ENCODE results near the gene EIF5A2.
"Not testable (repeated sequence)": the region's sequence is repeated elsewhere in the genome, so short reads cannot be mapped to it uniquely, and the experiment has no call there.

EIF5A2 gene

GRCh38 chr3:170896333-170896732 lies 12.1 kb downstream of the EIF5A2 start:
- not testable (repeated sequence) for FAIRE-seq

DNA sequence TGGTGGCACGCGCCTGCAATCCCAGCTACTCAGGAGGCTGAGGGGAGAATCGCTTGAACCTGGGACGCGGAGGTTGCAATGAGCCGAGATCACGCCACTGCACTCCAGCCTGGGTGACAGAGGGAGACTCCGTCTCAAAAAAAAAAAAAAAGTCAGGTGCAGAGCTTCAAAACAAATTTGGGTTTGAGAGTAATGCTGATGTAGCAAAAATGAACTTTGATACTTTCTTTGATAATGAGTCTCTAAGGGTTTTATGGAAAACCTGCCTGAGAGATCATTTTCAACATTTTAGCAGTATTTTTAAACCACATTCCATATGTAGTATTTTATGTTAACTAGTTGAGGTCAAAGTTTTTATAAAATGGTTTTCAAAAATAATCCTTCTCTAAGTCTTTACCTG lies 14.5 kb downstream of the EIF5A2 start:
- FAIRE-seq = no peak

GRCh38 chr3:170889630-170890029 lies 18.8 kb downstream of the EIF5A2 start:
- FAIRE-seq = no peak

DNA sequence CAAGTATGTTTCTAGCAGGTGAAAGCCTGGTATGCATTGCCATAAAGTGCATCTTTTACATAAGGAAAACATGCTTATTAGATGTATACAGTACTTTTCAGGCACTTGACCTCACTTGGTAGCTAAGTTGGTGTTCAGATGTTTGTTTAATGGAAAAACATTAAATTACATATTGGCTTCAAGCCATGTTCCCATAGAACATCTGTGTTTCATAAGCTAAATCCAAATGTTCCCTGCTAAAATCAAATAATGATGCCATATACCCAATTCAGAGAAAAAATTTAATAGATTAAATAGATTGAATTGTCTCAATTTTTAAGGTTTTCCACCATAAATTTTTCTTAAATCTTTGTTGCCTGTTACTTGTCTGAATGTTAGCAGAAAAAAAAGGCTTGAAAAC lies 19.3 kb downstream of the EIF5A2 start:
- FAIRE-seq = peak; percentile 70

DNA sequence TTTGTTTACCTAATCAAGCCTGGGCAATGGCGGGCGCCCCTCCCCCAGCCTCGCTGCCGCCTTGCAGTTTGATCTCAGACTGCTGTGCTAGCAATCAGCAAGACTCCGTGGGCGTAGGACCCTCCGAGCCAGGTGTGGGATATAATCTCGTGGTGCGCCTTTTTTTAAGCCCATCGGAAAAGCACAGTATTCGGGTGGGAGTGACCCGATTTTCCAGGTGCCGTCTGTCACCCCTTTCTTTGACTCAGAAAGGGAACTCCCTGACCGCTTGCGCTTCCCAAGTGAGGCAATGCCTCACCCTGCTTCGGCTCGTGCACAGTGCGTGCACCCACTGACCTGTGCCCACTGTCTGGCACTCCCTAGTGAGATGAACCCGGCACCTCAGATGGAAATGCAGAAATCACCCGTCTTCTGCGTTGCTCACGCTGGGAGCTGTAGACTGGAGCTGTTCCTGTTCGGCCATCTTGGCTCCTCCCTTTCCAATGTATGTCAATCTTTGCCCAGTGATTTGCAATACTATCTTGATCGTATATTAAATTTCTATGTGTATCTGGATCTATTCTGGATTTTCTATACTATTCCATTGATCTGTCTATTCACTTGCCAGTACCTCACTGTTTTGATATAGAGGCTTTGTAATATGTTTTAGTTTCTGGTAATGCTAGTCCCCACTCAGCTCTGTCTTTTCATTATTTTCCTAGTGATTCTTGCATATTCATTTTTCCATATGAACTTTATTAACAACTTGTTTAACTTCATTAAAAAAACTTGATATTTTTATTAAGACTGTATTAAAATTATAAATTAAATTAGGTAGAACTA lies 24.1 kb downstream of the EIF5A2 start:
- FAIRE-seq = not testable (repeated sequence)

- not testable (repeated sequence) for FAIRE-seq
These were observed 29.7 kb downstream of the EIF5A2 start for GRCh38 chr3:170878688-170879087.

GRCh38 chr3:170877311-170877710 lies 31.1 kb downstream of the EIF5A2 start:
- FAIRE-seq = not testable (repeated sequence)

DNA sequence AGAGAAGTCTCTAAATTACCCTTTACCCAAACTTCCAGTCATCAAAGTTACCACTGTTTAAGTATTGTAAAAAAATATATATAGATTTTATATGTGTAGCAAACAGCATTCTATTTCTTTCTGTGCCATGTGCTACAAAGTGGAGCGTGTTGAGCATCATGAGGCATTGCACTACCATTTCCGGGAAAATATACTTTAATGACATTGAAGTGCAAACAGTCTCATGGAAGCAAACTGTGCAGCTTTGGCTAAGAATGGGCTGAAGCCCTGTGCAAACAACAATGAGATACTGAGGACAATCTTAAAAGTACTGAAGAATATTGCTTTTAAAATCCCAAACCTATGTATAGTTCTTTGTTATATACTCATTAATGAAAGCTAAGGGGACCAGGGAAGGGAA lies 31.9 kb downstream of the EIF5A2 start:
- no peak for FAIRE-seq

GRCh38 chr3:170869645-170870593 lies 38.5 kb downstream of the EIF5A2 start, which contains the start of gene RPL22L1:
TSS of gene RPL22L1 (minus strand) at chr3:170870195. CDS start at chr3:170870167, 28 bp downstream.
- FAIRE-seq = peak; percentile 53

DNA sequence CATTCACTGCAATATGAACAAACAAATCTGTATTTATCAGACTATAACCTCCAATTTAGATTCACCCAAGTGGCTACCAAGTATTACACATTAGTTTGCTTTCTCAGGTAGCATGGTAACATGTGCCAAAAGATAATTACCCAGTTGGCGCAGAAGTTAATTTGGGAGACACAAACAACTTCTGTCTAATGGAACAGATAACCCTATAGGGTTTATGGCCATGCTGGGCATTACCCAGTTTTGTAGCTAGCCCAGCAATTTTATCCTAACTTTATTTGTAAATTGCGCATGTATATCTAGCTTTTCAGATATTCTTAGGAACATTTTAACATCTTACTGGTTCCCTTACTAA lies 39.2 kb downstream of the EIF5A2 start:
- peak; percentile 58 for FAIRE-seq

DNA sequence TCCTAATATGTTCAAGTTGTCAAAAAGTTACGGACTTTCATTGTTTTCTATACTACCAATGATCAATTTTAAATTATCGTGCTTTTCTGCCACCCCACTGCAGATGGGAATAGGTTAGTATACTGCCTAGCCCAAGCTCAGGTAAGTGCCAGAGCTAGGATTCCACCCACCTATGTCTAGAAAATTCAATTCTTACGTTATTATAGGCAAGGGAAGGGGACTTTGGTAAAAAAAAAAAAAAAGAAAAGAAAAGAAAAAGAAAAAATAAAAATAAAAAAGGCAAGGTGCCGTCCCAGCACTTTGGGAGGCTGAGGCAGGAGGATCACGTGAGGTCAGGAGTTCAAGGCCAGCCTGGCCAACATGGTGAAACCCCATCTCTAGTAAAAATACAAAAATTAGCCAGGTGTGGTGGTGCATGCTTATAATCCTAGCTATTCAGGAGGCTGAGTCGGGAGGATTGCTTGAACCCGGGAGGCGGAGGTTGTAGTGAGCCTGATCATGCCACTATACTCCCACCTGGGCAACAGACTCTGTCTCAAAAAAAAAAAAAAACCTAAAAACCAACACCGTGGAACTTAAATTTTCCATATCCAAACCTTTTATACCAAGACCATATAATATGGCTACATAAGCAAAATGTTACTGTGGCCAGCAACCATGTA lies 39.7 kb downstream of the EIF5A2 start:
- FAIRE-seq = no peak

- FAIRE-seq = no peak
These were observed 41.1 kb downstream of the EIF5A2 start for GRCh38 chr3:170867143-170867937.

GRCh38 chr3:170866499-170866898 lies 41.9 kb downstream of the EIF5A2 start:
- FAIRE-seq = no peak

- no peak for FAIRE-seq
These were observed 43.0 kb downstream of the EIF5A2 start for GRCh38 chr3:170865209-170866094.

DNA sequence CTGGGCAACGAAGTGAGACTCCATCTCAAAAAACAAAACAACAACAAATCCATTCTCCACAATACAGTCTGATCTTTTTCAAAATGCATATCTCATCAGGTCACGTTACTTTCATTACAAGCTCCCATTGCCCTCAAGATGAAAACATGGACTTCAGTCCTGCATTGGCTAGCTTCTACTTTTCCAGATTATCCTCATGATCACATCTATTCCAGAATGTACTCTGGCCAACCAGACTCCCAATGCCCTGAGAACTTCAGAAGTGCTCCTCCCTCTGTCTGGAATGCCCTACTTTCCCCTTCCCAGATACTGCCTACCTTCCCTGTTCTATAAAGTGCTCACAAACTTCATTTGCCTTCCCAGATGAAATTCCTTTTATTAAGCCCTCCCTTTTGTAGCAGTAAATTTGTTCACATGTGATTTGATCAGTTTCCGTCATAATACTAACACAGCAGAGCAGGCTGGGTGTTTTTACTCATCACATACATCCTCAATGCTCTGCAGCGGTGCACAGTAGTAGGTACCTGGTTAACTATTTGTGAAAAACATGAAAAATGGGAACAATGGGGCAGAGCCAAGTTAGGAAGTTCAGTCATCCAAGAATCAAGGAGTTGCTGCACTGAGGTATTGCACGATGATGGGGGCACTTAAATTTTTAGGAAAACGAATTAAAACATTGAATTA lies 43.8 kb downstream of the EIF5A2 start:
- FAIRE-seq = no peak

DNA sequence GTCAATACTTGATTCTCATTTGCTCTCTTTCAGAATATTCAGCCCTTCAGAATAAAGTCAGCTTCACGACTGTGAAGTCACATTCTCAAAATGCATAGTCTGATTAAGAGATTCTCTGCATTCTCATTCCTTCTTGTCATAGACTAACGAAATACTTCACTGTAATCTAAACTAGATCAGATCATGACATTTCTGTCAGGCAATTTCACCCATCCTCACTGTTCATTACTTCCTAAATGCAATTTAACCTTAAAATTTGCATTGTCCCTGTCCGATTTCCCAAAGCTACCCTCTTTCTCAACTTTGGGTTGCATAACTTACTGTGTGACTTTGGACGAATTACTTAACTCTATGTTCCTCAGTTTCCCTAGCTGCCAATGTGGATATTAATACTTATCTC lies 44.6 kb downstream of the EIF5A2 start:
- no peak for FAIRE-seq

- no peak for FAIRE-seq
These were observed 45.6 kb downstream of the EIF5A2 start for GRCh38 chr3:170862618-170863374.

GRCh38 chr3:170858599-170858998 lies 49.8 kb downstream of the EIF5A2 start:
- no peak for FAIRE-seq

GRCh38 chr3:170852324-170852723 lies 56.1 kb downstream of the EIF5A2 start:
- FAIRE-seq = no peak
